SK-N-SH treated with all-trans-retinoic acid at 6 μM for 48 hours (cell line): ENCODE results near the gene PHACTR3.

Experiments used
- ATAC-seq: fragments of 200-7000 bp; cut with Tn5 transposase; 3 replicates; pipeline ENCODE4 v1.9.1; 2020; ENCODE audit warnings: mild to moderate bottlenecking, moderate library complexity
- ARNTL ChIP-seq: fragments of 450-650 bp; formaldehyde crosslinking; IDR thresholded peaks from 2 replicates; pipeline ENCODE4 v1.5.0; 2020; ENCODE audit warnings: low read depth, mild to moderate bottlenecking, moderate library complexity, borderline replicate concordance
- BACH2 ChIP-seq: fragments of 250-450 bp; sonication (Bioruptor Pico); IDR thresholded peaks from 2 replicates; pipeline ENCODE4 v1.9.0; 2021; ENCODE audit warnings: mild to moderate bottlenecking, borderline replicate concordance
- CSDC2 ChIP-seq: fragments of 250-450 bp; sonication (Bioruptor Pico); IDR thresholded peaks from 2 replicates; pipeline ENCODE4 v1.5.0; 2020; ENCODE audit warnings: mild to moderate bottlenecking, moderate library complexity
- ESRRG ChIP-seq: fragments of 250-450 bp; sonication (Bioruptor Pico); IDR thresholded peaks from 2 replicates; pipeline ENCODE4 v1.6.1; 2021; ENCODE audit warnings: mild to moderate bottlenecking
- ISL1 ChIP-seq: fragments of 250-450 bp; sonication (Bioruptor Pico); IDR thresholded peaks from 2 replicates; pipeline ENCODE4 v2.1.2; 2022; ENCODE audit warnings: mild to moderate bottlenecking, moderate library complexity
- OSR1 ChIP-seq: fragments of 250-450 bp; sonication (Bioruptor Pico); IDR thresholded peaks from 2 replicates; pipeline ENCODE4 v1.8.0; 2022; ENCODE audit warnings: moderate library complexity, mild to moderate bottlenecking, inconsistent platforms
- PPARA ChIP-seq: fragments of 250-450 bp; sonication (Bioruptor Pico); IDR thresholded peaks from 2 replicates; pipeline ENCODE4 v1.5.0; 2020; ENCODE audit warnings: mild to moderate bottlenecking, borderline replicate concordance
- RARB ChIP-seq: fragments of 250-450 bp; sonication (Bioruptor Pico); IDR thresholded peaks from 2 replicates; pipeline ENCODE4 v1.8.0; 2021; ENCODE audit warnings: mild to moderate bottlenecking, moderate library complexity
- SNAI2 ChIP-seq: fragments of 250-450 bp; sonication (Bioruptor Pico); IDR thresholded peaks from 2 replicates; pipeline ENCODE4 v1.5.0; 2020; ENCODE audit warnings: mild to moderate bottlenecking, moderate library complexity
- ZC3H10 ChIP-seq: fragments of 250-450 bp; sonication (Bioruptor Pico); IDR thresholded peaks from 2 replicates; pipeline ENCODE4 v1.5.1; 2021; ENCODE audit warnings: mild to moderate bottlenecking, moderate library complexity
- ZFP3 ChIP-seq: fragments of 250-450 bp; sonication (Bioruptor Pico); IDR thresholded peaks from 2 replicates; pipeline ENCODE4 v1.5.0; 2020; ENCODE audit warnings: mild to moderate bottlenecking, moderate library complexity
- ZFP30 ChIP-seq: fragments of 450-650 bp; formaldehyde crosslinking; IDR thresholded peaks from 2 replicates; pipeline ENCODE4 v1.5.0; 2022; ENCODE audit warnings: mild to moderate bottlenecking, moderate library complexity
- ZNF565 ChIP-seq: fragments of 450-650 bp; formaldehyde crosslinking; conservative IDR thresholded peaks from 2 replicates; pipeline ENCODE4 v1.5.0; 2020; ENCODE audit warnings: low read depth, mild to moderate bottlenecking, moderate library complexity
- ZNF70 ChIP-seq: fragments of 450-650 bp; formaldehyde crosslinking; IDR thresholded peaks from 2 replicates; pipeline ENCODE4 v1.5.0; 2020; ENCODE audit warnings: mild to moderate bottlenecking, moderate library complexity
- ZNF8 ChIP-seq: fragments of 450-650 bp; formaldehyde crosslinking; IDR thresholded peaks from 2 replicates; pipeline ENCODE4 v1.5.0; 2020; ENCODE audit warnings: mild to moderate bottlenecking, moderate library complexity
- TF ChIP-seq, protein P1 (sequence below): fragments of 250-450 bp; sonication (Bioruptor Pico); IDR thresholded peaks from 2 replicates; pipeline ENCODE4 v1.5.1; 2021; ENCODE audit warnings: mild to moderate bottlenecking, moderate library complexity
- TF ChIP-seq, protein P2 (sequence below): fragments of 250-450 bp; sonication (Bioruptor Pico); IDR thresholded peaks from 2 replicates; pipeline ENCODE4 v1.5.1; 2020; ENCODE audit warnings: low read depth, mild to moderate bottlenecking, moderate library complexity
- TF ChIP-seq, protein P3 (sequence below): fragments of 250-450 bp; sonication (Bioruptor Pico); IDR thresholded peaks from 2 replicates; pipeline ENCODE4 v1.5.0; 2020; ENCODE audit warnings: mild to moderate bottlenecking, moderate library complexity
- TF ChIP-seq, protein P4 (sequence below): fragments of 250-450 bp; sonication (Bioruptor Pico); IDR thresholded peaks from 2 replicates; pipeline ENCODE4 v1.8.0; 2021; ENCODE audit warnings: low read depth, mild to moderate bottlenecking, moderate library complexity, borderline replicate concordance
- TF ChIP-seq, protein P5 (sequence below): fragments of 250-450 bp; sonication (Bioruptor Pico); IDR thresholded peaks from 2 replicates; pipeline ENCODE4 v1.8.0; 2020; ENCODE audit warnings: mild to moderate bottlenecking, moderate library complexity, borderline replicate concordance

PHACTR3 gene

DNA sequence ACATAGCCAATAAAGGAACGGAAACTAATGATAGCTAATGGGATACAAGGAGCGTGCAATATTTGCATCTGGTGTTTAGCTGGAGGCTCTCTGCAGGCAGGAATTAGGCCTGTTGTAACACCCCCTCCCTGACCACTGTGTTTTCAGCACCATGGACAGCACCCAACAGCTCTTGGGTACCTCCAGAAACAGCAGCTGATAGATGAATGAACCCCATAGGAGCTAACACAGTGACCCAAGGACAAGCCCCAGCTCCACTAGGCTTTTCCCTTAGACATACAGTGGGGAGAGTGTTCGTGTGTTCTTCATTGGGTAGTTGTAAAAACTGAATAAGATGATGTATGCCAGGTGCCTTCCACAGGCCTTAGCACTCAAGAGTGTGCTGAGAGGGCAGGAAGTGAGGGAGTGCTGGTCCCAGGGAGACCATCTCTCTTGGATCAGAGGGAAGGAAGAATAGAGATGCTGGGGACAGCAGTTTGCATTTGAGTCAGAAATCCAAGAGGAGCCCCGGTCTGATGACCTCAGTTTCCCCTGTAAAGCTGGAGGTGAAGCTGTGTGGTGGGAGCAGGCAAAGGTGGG, 161.3 kb downstream of the PHACTR3 start (continued):
- TF ChIP-seq, protein P1, sequence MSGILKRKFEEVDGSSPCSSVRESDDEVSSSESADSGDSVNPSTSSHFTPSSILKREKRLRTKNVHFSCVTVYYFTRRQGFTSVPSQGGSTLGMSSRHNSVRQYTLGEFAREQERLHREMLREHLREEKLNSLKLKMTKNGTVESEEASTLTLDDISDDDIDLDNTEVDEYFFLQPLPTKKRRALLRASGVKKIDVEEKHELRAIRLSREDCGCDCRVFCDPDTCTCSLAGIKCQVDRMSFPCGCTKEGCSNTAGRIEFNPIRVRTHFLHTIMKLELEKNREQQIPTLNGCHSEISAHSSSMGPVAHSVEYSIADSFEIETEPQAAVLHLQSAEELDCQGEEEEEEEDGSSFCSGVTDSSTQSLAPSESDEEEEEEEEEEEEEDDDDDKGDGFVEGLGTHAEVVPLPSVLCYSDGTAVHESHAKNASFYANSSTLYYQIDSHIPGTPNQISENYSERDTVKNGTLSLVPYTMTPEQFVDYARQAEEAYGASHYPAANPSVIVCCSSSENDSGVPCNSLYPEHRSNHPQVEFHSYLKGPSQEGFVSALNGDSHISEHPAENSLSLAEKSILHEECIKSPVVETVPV (CRISPR knock-in tag) = no peak
- TF ChIP-seq, all 23 proteins: peak for 0

DNA sequence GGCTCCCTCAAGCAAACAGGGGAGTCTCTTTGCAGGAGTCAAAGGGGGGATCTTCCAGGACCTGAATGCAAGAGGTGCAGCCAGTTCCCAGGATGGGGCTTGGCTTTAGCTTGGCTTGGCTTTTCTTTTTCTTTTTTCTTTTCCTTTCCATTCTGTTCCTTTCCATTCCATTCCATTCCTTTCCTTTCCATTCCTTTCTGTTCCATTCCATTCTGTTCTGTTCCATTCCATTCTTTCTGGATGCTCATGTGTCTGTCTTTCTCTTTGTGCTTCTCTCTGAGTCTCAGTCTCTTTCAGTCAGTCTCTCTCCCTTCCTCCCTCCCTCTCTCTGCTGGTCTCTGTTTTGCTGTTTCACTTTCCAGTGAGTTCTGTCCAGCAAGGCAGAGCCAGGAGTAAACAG, 163.3 kb downstream of the PHACTR3 start:
- no peak for ATAC-seq

DNA sequence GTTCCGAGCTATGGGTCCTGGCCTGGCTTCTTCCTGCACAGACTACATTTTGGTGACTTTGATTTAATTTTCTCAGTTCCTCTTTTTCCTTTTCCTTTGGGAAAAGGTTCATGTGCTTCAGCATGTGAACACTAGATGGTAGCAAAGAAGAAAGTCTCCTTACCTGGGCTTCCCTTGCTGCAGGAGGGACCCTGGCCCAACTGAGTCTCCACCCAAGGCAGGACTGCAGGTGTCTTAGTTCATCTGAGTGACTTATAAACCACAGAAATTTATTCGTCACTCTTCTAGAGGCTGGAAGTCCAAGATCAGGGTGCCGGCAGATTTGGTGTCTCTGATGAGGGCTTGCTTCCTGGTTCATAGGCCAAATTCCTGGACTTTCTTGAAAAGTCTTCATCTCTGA, 165.9 kb downstream of the PHACTR3 start:
- TF ChIP-seq, protein P2, sequence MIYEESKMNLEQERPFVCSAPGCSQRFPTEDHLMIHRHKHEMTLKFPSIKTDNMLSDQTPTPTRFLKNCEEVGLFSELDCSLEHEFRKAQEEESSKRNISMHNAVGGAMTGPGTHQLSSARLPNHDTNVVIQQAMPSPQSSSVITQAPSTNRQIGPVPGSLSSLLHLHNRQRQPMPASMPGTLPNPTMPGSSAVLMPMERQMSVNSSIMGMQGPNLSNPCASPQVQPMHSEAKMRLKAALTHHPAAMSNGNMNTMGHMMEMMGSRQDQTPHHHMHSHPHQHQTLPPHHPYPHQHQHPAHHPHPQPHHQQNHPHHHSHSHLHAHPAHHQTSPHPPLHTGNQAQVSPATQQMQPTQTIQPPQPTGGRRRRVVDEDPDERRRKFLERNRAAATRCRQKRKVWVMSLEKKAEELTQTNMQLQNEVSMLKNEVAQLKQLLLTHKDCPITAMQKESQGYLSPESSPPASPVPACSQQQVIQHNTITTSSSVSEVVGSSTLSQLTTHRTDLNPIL = no peak
- TF ChIP-seq, protein P1 (CRISPR knock-in tag) = no peak
- TF ChIP-seq CSDC2 (no peak), ISL1 (CRISPR knock-in tag) (no peak), RARB (no peak), ZFP30 (CRISPR knock-in tag) (no peak), ESRRG (CRISPR knock-in tag) (no peak), PPARA (CRISPR knock-in tag) (no peak), BACH2 (CRISPR knock-in tag) (no peak), ZNF70 (CRISPR knock-in tag) (no peak), ZC3H10 (CRISPR knock-in tag) (no peak), ZFP3 (CRISPR knock-in tag) (no peak), ARNTL (CRISPR knock-in tag) (no peak), SNAI2 (CRISPR knock-in tag) (no peak)
- TF ChIP-seq, protein P3, sequence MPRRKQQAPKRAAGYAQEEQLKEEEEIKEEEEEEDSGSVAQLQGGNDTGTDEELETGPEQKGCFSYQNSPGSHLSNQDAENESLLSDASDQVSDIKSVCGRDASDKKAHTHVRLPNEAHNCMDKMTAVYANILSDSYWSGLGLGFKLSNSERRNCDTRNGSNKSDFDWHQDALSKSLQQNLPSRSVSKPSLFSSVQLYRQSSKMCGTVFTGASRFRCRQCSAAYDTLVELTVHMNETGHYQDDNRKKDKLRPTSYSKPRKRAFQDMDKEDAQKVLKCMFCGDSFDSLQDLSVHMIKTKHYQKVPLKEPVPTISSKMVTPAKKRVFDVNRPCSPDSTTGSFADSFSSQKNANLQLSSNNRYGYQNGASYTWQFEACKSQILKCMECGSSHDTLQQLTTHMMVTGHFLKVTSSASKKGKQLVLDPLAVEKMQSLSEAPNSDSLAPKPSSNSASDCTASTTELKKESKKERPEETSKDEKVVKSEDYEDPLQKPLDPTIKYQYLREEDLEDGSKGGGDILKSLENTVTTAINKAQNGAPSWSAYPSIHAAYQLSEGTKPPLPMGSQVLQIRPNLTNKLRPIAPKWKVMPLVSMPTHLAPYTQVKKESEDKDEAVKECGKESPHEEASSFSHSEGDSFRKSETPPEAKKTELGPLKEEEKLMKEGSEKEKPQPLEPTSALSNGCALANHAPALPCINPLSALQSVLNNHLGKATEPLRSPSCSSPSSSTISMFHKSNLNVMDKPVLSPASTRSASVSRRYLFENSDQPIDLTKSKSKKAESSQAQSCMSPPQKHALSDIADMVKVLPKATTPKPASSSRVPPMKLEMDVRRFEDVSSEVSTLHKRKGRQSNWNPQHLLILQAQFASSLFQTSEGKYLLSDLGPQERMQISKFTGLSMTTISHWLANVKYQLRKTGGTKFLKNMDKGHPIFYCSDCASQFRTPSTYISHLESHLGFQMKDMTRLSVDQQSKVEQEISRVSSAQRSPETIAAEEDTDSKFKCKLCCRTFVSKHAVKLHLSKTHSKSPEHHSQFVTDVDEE (CRISPR knock-in tag) = no peak
- TF ChIP-seq, protein P4, sequence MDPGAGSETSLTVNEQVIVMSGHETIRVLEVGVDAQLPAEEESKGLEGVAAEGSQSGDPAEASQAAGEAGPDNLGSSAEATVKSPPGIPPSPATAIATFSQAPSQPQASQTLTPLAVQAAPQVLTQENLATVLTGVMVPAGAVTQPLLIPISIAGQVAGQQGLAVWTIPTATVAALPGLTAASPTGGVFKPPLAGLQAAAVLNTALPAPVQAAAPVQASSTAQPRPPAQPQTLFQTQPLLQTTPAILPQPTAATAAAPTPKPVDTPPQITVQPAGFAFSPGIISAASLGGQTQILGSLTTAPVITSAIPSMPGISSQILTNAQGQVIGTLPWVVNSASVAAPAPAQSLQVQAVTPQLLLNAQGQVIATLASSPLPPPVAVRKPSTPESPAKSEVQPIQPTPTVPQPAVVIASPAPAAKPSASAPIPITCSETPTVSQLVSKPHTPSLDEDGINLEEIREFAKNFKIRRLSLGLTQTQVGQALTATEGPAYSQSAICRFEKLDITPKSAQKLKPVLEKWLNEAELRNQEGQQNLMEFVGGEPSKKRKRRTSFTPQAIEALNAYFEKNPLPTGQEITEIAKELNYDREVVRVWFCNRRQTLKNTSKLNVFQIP (CRISPR knock-in tag) = no peak
- ATAC-seq = no peak

More for the DNA sequence above, 163.3 kb downstream of the PHACTR3 start:
- no peak for TF ChIP-seq PPARA (CRISPR knock-in tag)
- TF ChIP-seq ZNF8 (CRISPR knock-in tag) = no peak
- no peak for TF ChIP-seq OSR1 (CRISPR knock-in tag)
- TF ChIP-seq, protein P5, sequence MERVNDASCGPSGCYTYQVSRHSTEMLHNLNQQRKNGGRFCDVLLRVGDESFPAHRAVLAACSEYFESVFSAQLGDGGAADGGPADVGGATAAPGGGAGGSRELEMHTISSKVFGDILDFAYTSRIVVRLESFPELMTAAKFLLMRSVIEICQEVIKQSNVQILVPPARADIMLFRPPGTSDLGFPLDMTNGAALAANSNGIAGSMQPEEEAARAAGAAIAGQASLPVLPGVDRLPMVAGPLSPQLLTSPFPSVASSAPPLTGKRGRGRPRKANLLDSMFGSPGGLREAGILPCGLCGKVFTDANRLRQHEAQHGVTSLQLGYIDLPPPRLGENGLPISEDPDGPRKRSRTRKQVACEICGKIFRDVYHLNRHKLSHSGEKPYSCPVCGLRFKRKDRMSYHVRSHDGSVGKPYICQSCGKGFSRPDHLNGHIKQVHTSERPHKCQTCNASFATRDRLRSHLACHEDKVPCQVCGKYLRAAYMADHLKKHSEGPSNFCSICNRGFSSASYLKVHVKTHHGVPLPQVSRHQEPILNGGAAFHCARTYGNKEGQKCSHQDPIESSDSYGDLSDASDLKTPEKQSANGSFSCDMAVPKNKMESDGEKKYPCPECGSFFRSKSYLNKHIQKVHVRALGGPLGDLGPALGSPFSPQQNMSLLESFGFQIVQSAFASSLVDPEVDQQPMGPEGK = no peak
- TF ChIP-seq SNAI2 (CRISPR knock-in tag) = no peak
- TF ChIP-seq ZNF565 (CRISPR knock-in tag) = no peak
- TF ChIP-seq ZFP3 (CRISPR knock-in tag) = no peak
- no peak for TF ChIP-seq BACH2 (CRISPR knock-in tag)
- no peak for TF ChIP-seq ZC3H10 (CRISPR knock-in tag)
- no peak for TF ChIP-seq ARNTL (CRISPR knock-in tag)
